NCI-H82 treated with DMSO at 0.1 percent for 48 hours (cell line): ENCODE measurements around the gene EHMT2.
"Not testable (repeated sequence)": the region's sequence is repeated elsewhere in the genome, so short reads cannot be mapped to it uniquely, and the experiment has no call there.

ENCODE experiments used
- DNase-seq: peaks from one replicate; lab custom pipeline; 2025; ENCODE audit not compliant: unreplicated experiment; lab: John Stamatoyannopoulos, UW

The EHMT2 gene

DNA sequence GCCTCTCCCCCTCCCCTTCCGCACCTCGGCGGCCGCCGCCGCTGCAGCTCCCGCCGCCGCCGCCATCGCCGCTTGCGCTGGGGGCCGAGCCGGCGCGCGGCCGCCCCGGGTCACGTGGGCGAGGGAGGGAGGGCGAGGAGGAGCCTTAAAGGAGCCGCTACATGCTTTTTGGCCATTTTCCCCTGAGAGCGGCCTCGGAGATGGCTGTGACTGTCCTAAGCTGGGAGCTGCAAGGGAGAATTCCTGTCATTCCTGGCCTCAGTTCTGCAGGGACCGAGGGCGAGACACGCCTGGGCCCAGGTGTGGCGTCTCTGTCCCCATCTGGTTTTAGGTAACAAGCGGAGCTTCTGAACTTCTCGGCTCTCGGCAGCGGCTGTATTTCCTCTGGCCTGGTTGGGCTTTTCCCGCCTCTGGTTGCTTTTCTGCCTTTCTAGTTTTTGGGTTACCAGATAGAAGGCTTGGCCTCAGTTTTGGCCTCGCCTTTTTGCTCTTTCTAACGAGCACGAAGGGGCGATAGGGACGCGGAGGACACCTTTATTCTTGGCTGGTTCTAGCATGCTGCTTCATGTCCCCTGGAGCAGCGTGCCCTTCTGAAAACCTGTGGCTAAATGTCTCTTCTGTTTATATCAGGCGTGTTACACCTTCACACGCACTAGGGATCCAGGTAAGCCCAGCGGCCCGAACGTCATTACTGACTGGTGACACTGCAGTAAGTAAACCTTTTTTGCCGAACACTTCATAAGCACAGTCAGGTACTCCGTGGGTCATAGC, at the start of gene EHMT2:
Gene EHMT2, minus strand, starts transcription at position 87 of the 771 bp plus-strand sequence. Its CDS starts 21 bp downstream, at position 66.
- DNase-seq = peak; percentile 63

DNA sequence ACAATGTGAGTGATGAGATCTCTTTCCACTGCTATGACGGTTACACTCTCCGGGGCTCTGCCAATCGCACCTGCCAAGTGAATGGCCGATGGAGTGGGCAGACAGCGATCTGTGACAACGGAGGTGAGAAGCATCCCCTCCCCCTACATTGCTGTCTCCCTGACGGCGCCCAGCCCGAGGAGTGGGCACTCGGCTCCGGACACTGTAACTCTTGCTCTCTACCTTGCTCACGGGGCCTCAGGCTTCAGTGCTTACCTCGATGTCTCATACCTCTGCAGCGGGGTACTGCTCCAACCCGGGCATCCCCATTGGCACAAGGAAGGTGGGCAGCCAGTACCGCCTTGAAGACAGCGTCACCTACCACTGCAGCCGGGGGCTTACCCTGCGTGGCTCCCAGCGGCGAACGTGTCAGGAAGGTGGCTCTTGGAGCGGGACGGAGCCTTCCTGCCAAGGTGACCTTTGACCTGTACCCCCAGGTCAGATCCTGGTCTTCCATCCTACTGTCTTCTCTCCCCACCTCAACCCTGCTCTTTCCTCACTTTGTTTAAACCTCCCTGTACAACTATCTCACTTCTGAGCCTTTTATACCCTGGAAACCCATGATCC, 49.7 kb upstream of the EHMT2 start:
- no peak for DNase-seq

DNA sequence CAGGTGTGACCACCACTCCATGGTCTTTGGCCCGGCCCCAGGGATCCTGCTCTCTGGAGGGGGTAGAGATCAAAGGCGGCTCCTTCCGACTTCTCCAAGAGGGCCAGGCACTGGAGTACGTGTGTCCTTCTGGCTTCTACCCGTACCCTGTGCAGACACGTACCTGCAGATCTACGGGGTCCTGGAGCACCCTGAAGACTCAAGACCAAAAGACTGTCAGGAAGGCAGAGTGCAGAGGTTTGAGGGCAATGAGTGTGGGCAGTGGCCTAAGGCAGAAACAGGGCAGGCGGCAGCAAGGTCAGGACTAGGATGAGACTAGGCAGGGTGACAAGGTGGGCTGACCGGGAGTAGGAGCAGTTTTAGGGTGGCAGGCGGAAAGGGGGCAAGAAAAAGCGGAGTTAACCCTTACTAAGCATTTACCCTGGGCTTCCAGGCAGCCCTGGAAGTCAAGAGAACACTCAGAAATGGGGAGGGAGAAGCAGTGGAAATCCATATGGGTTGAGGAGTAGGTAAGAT, 48.9 kb upstream of the EHMT2 start:
- DNase-seq = no peak

DNA sequence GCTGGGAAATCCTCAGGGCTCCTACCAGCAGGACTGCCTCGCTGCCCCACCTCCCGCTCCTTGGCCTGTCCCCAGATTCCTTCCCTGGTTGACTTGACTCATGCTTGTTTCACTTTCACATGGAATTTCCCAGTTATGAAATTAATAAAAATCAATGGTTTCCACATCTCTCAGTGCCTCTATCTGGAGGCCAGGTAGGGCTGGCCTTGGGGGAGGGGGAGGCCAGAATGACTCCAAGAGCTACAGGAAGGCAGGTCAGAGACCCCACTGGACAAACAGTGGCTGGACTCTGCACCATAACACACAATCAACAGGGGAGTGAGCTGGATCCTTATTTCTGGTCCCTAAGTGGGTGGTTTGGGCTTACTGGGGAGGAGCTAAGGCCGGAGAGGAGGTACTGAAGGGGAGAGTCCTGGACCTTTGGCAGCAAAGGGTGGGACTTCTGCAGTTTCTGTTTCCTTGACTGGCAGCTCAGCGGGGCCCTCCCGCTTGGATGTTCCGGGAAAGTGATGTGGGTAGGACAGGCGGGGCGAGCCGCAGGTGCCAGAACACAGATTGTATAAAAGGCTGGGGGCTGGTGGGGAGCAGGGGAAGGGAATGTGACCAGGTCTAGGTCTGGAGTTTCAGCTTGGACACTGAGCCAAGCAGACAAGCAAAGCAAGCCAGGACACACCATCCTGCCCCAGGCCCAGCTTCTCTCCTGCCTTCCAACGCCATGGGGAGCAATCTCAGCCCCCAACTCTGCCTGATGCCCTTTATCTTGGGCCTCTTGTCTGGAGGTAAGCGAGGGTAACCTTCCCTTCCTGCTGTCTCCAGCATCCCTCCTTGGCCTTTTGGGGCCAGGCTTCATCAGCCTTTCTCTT, 48.2 kb upstream of the EHMT2 start, which contains the start of gene CFB:
Gene CFB, plus strand, starts transcription at position 589 of the 863 bp plus-strand sequence. Its CDS starts 127 bp downstream, at position 716.
- DNase-seq = no peak

DNA sequence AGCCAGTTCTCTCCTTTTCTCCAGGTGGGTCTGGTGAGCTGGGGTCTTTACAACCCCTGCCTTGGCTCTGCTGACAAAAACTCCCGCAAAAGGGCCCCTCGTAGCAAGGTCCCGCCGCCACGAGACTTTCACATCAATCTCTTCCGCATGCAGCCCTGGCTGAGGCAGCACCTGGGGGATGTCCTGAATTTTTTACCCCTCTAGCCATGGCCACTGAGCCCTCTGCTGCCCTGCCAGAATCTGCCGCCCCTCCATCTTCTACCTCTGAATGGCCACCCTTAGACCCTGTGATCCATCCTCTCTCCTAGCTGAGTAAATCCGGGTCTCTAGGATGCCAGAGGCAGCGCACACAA, 47.6 kb upstream of the EHMT2 start:
- no peak for DNase-seq

DNA sequence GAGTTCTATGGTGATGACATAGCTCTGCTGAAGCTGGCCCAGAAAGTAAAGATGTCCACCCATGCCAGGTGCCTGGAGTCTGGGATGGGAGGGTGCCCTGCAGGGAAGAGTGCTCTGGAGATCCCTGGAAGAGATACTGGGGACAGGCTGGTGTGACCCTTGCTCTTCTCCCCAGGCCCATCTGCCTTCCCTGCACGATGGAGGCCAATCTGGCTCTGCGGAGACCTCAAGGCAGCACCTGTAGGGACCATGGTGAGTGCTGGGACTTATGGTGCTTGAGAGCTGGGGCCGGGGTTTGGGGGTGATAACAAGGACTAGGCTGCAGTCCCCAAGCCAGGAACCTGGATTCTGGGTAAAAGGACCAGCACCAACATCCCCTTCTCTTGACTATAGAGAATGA, 46.2 kb upstream of the EHMT2 start:
- DNase-seq = no peak

DNA sequence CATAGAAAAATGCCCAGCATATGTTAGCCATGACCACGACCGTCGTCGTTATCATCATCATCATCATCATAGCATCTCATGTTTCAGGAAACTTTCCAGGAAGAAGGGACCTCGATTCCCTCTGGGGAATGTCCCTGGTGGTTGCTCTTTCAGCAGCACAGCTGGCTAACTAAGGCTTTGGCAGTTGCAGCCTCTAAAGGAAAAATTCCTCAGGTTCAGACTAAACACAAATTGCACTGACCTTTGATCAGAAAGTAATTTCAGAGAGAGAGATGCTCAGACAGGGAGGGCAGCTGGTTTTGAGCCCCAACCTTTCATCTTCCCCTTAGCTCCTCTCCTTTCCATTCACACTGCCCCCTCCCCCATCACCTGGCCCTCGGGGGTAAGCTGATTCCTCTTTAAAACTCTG, 42.8 kb upstream of the EHMT2 start:
- no peak for DNase-seq

DNA sequence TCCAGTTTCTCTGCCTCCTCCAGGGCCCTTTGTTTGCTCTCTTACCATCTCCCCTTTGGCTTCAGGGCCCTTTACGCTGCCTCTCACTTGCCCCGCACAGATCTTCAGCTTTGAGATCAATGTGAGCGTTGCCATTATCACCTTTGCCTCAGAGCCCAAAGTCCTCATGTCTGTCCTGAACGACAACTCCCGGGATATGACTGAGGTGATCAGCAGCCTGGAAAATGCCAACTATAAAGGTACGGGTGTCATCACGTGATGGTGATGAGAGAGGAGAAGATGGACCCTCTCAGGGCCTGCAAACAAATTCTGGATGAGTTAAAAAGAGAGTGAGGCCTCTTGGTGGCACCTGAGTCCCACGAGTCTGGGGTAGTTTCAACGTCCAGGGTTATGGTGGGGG, 38.3 kb upstream of the EHMT2 start:
- no peak for DNase-seq

DNA sequence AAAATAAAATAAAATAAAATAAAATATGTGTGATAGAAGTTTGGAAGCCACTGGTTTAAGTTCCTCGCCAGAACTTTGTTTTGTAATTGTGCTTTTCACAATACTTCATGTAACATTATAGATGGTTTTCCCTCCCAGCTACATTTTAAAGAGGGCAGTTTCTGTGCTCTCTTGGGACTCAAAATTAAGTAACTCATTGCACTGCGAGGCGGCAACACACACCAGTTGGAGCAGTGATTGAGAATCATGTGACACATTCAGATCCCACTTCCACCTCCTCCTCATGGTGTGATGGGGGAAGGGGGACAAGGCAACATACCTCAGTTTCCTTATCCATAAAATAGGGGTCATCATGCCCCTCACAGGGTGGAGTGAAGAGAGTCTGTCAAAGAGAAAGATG, 37.5 kb upstream of the EHMT2 start:
- DNase-seq = no peak

DNA sequence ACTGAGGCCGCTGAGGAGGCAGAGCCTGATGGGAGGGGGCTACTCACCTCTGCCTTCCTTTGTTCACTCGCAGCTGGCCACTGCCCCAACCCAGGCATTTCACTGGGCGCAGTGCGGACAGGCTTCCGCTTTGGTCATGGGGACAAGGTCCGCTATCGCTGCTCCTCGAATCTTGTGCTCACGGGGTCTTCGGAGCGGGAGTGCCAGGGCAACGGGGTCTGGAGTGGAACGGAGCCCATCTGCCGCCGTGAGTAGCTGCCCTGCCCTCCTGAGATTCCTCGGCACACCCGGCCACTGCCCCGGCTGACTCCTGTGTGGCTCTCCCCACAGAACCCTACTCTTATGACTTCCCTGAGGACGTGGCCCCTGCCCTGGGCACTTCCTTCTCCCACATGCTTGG, 36.0 kb upstream of the EHMT2 start:
- DNase-seq = no peak

DNA sequence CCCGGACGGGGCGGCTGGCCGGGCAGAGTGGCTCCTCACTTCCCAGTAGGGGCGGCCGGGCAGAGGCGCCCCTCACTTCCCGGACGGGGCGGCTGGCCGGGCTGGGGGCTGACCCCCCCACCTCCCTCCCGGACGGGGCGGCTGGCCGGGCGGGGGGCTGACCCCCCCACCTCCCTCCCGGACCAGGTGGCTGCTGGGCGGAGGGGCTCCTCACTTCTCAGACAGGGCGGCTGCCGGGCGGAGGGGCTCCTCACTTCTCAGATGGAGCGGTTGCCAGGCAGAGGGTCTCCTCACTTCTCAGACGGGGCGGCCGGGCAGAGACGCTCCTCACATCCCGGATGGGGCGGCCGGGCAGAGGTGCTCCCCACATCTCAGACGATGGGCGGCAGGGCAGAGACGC, 34.6 kb upstream of the EHMT2 start:
- not testable (repeated sequence) for DNase-seq

DNA sequence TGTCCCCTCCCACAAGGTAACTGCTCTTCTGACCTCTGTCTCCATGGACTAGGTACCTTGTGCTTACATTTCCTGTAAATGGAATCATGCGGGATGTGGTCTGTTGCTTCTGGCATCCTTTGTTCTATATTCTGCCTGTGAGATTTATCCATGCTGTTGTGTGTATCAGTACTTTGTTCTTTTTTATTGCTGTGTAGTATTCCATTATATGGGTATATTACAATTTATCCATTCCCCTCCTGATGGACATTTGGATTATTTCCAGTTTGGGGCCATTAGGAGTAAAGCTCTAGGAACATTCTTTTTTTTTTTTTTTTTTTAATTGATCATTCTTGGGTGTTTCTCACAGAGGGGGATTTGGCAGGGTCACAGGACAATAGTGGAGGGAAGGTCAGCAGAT, 33.5 kb upstream of the EHMT2 start:
- DNase-seq = no peak

DNA sequence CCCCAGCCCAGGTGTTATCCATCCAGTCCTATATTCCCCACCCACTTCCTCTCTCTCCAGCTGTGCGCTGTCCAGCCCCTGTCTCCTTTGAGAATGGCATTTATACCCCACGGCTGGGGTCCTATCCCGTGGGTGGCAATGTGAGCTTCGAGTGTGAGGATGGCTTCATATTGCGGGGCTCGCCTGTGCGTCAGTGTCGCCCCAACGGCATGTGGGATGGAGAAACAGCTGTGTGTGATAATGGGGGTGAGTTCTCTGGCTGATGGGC, 31.1 kb upstream of the EHMT2 start:
- no peak for DNase-seq

DNA sequence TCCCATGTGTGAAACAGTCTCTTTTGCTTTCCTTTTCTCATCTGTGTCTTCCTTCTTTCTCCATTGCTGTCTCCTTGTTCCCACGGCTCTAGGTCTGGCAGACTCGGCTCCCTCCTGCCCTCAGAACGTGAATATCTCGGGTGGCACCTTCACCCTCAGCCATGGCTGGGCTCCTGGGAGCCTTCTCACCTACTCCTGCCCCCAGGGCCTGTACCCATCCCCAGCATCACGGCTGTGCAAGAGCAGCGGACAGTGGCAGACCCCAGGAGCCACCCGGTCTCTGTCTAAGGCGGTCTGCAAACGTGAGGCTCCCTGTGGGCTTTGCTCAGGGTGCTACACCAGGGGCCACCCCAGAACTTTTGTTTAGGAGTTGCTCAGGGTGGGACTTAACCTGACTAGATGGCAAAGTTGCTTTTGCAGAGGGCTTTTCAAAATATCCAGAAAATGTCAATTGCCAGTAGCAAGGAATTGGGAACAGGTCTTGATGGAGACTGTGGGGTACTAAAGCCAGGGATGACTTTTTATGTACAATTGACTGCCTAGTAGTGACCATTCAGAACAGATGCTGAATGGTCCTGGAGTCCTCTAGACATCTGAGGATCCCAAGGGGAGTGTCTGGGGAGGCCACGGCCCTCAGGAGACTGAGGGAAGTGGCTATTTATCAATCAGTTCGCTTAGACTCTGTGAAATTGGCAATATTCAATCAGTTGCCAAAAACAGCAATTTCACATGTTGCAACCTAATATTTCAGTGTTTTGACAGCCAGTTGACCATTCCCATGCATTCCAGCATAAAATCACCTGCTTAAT, 30.6 kb upstream of the EHMT2 start:
- DNase-seq = no peak

DNA sequence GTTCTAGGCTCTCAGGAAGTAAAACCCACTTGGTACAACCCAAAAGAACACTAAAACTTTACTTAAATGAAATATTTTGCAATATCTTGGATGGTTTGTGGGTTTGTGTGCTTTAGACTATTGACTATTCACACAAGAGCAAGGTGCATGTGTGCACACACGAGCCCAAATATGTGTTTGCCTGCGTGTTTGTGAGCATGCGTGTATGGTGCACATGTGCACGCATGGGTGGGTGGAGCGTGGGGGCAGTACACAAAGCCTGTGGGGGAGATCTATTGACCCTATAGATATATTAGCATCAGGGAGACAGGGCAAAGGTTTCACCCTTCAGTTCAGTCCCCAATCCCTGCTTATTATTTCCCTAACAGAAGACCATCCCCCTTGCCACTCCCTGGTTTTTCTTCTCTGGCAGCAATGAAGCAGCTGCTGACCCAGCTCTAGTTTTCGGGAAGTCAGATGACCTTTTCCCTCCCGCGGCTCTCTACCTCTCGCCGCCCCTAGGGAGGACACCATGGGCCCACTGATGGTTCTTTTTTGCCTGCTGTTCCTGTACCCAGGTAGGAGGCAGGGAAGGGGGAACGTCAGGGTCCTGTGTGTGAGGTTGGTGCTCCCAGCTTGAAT, 29.9 kb upstream of the EHMT2 start, which contains the start of gene C2:
Gene C2, plus strand, starts transcription at position 476 of the 621 bp plus-strand sequence. Its CDS starts 36 bp downstream, at position 512.
- no peak for DNase-seq

DNA sequence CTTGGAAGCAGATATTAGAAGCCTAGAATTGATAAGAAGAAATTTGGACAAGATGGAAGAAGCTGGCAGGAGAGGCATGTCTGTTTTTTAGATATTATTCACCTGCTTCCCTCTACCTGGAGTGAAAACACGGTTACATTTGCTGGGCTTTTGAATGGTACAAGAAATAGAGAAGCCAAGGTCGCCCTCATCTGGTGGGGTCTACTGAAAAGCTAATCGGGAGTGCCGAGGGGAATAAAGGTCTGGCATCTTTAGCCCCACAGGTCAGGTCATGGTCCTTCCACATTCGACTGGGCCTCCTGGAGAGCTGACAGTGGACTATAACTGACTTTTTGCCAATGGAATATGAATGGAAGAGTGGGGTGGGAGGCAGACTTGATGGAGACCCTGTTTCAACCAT, 25.4 kb upstream of the EHMT2 start:
- DNase-seq = no peak

DNA sequence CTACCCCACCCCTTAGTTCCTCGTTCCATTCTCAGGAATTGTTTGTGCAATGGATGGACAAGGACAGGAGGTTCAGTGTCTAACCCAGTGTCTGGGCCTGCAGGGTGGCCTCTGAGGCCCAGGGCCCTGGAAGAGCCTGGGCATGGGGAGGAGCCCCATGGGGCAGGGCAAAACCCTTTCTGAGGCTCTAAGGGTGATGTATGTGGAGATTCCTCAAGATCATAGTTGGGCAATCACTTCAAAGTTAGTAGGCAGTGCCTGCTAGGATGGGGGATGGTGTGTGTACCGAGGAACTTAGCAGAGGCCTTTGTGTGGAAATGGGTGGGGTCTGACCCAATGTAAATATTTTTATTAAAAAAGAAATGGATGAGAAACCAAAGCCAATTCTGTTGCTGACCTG, 23.3 kb upstream of the EHMT2 start:
- DNase-seq = no peak

DNA sequence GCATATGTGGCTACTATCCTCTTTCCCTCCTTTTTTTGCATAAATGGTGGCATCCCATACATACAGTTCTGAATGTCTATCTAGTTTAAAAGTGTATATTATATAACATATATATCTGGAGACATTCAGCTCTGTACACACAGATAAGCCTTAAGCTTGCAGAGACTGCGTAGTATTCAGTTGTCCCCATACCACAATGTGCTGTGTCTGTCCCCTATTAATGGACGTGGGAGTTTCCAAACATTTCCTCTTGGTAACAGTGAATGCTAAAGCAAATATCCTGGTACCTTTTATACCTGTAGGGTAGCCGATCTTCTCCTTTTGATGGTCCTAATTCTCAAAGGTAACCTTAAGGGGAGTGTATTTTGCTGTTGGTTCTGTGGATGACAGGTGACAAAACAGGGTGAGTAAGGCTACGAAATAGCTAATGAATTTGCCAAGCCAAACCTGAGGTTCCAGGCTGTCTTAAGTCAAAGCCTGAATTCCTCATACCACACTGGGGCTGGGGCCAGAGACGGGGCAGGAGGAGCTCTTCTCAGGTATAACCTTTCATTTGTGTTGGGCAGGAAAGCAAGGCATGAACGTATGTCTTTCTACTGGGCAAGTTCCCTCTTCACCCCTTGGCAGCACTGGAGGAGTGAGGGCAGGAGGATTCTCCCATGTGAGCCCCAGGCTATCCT, 22.3 kb upstream of the EHMT2 start:
- DNase-seq = no peak

DNA sequence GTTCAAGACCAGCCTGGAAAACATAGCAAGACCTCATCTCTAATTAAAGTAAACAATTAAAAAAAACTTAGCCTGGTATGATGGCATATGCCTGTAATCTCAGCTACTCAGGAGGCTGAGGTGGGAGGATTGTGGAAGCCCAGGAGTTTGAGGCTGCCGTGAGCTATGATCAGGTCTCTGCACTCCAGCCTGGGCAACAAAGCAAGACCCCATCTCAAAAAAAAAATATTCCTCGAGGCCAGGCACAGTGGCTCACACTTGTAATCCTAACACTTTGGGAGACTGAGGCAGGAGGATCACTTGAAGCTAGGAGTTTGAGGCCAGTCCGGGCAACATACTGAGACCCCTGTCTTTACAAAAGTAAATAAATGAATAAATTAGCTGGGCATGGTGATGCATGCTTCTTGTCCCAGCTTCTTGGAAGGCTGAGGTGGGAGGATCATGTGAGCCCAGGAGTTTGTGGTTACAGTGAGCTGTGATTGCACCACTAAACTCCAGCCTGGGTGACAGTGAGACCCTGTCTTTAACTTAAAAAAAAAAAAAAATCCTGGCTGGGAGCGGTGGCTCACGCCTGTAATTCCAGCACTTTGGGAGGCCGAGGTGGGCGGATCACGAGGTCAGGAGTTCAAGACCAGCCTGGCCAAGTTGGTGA, 20.7 kb upstream of the EHMT2 start:
- DNase-seq = no peak
